Activated CD8-positive, alpha-beta T cell treated with anti-CD3 and anti-CD28 coated beads for 36 hours (primary cell): ENCODE results near the gene NFIA. TPM values are rescaled to one million over a fixed set of nuclear protein-coding genes. Genes with fewer than 3 reads are reported as not detected.

Experiments
- ATAC-seq: fragments of 200-7000 bp; cut with Tn5 transposase; one replicate; pipeline ENCODE4 v1.10.0; 2021; ENCODE audit warnings: mild to moderate bottlenecking, moderate library complexity
- CTCF ChIA-PET: fragments of 350-600 bp; sonication (Branson Sonifier 250); formaldehyde crosslinking; loops from one replicate; lab custom pipeline; 2021; ENCODE audit warnings: antibody characterized with exemption; lab: Charles Lee
- POLR2A ChIA-PET: fragments of 350-600 bp; sonication (Branson Sonifier 250); formaldehyde crosslinking; loops from one replicate; lab custom pipeline; 2021; ENCODE audit warnings: antibody characterized with exemption; lab: Charles Lee
- DNase-seq: peaks from one replicate; pipeline ENCODE4 v3.0.0-alpha.2; 2020
- H3K27ac Mint-ChIP-seq: one replicate; pipeline ENCODE4 v1.8.0; 2021; ENCODE audit warnings: mild to moderate bottlenecking, mixed read lengths
- H3K27me3 Mint-ChIP-seq: one replicate; pipeline ENCODE4 v1.8.0; 2021; ENCODE audit warnings: mixed read lengths
- H3K36me3 Mint-ChIP-seq: one replicate; pipeline ENCODE4 v1.8.0; 2021; ENCODE audit warnings: low read depth, mixed read lengths
- H3K4me1 Mint-ChIP-seq: one replicate; pipeline ENCODE4 v1.8.0; 2021; ENCODE audit warnings: low read depth, mixed read lengths
- H3K4me3 Mint-ChIP-seq: one replicate; pipeline ENCODE4 v1.8.0; 2021; ENCODE audit warnings: mild to moderate bottlenecking, moderate library complexity, mixed read lengths
- H3K9me3 Mint-ChIP-seq: one replicate; pipeline ENCODE4 v1.8.0; 2021; ENCODE audit warnings: mixed read lengths
- intact Hi-C: fragments of 100-400 bp; cut with micrococcal nuclease; formaldehyde crosslinking; loops from one replicate; pipeline ENCODE4 v1.10.0; 2022
- total RNA-seq, 2 experiments: library from RNA; stranded (reverse); gene quantifications; one replicate each; pipeline ENCODE4 v1.2.3, GENCODE V29; 2021
- TF ChIP-seq, protein P1 (sequence below): fragments of 200-600 bp; IDR thresholded peaks from one replicate; pipeline ENCODE4 v1.8.0; 2022; ENCODE audit warnings: antibody characterized with exemption, mild to moderate bottlenecking

NFIA gene
- total RNA-seq, 2 experiments from 2014 or later = 1.9 to 2.4 TPM

DNA sequence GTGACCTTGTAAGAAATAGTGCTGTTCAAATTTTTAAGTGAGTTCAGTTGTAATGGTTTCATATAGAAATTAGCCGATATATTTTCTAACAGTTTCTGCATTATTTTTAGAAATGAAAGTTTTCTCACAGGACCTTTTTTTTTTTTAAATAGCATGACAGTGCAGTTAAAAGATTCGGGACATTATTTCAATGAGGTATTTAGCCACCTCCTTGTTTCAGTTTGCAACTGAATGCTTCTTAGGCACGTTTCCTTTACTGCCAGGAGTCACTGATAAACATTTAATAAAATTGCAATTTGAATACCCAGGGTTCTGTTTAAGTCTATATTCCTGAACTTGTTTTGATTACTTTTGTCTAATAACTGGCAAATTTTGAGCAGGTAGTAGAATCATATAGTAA, 337.9 kb downstream of the NFIA start:
- ChIA-PET POLR2A (no interaction called here), CTCF (no interaction called here)
- TF ChIP-seq, protein P1, sequence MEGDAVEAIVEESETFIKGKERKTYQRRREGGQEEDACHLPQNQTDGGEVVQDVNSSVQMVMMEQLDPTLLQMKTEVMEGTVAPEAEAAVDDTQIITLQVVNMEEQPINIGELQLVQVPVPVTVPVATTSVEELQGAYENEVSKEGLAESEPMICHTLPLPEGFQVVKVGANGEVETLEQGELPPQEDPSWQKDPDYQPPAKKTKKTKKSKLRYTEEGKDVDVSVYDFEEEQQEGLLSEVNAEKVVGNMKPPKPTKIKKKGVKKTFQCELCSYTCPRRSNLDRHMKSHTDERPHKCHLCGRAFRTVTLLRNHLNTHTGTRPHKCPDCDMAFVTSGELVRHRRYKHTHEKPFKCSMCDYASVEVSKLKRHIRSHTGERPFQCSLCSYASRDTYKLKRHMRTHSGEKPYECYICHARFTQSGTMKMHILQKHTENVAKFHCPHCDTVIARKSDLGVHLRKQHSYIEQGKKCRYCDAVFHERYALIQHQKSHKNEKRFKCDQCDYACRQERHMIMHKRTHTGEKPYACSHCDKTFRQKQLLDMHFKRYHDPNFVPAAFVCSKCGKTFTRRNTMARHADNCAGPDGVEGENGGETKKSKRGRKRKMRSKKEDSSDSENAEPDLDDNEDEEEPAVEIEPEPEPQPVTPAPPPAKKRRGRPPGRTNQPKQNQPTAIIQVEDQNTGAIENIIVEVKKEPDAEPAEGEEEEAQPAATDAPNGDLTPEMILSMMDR = no peak
- Mint-ChIP-seq H3K4me1 (no peaks in the 10 kb centered on the region), H3K27me3 (no peaks in the 10 kb centered on the region), H3K27ac (no peak overlapping the region), H3K36me3 (no peaks in the 10 kb centered on the region), H3K9me3 (no peaks in the 10 kb centered on the region), H3K4me3 (no peak overlapping the region)
- ATAC-seq = no peak
- no peak for DNase-seq
- intact Hi-C loops = no loop called here

DNA sequence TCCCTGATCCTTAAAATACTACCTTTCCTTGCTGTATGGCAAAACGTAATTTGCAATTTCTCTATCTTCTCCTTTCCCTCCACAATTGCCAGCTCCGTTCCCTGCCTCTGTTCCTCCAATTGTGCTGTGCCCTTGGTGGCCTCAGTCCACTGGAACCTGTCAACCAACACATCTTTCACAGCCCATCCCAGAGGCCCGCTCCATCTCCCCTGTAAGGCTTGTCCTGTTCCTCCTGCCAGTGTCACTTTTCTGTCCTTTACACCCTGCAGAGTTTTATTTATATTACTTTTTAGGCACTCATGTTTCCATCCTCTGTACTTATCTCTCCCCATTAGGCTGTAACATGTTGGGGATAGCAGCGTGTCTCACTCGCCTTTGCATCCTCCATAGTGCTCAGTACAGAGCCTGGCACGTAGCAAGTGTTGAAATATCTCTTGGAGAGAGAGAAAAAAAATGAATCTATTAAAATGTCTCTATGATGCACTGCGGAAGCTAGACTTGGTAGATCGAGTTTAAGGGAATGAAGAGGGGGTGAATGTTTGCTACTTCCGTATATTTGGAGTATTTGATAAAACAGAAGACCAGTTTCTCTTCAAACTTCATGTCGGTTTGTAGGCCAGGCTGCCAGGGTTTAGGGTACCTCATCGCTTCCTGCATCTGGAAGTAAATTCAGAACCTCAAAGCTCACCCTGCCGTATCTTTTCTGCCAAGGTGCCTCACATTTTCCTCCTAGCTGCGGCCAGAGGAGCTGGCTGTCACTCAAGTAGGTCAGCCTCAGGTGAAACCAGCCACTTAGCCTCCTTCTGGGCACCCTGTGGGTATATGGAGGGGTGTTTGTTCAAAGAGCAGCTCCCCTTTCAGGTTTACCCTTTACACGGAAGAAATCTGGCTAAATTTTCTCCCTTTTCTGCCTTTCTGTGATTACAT, 338.8 kb downstream of the NFIA start:
- ATAC-seq (no peak), DNase-seq (no peak)
- Mint-ChIP-seq H3K9me3 (no peaks in the 10 kb centered on the region), H3K4me3 (no peak overlapping the region), H3K36me3 (no peaks in the 10 kb centered on the region), H3K27ac (no peak overlapping the region), H3K27me3 (no peaks in the 10 kb centered on the region), H3K4me1 (no peaks in the 10 kb centered on the region)
- POLR2A ChIA-PET = no interaction called here
- TF ChIP-seq, protein P1 = no peak
- intact Hi-C loops = no loop called here
- CTCF ChIA-PET = no interaction called here

DNA sequence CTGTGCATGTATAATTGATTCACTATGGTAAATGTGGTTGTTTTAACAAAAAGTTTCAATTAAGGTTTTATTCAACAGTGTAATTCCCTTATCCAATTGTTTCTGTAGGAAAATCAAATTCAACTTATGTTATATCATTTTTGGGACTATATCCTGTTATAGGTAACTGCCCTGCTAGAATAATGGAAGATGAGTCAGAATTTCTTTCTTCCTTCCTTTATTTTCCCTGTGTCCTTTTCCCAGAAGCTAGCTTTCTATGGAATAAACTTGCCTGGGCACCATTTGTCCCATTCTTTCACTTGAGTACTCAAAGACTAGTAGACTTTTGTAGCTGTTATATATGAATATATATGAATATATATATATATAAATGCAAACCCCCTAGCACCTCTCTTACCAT, 341.3 kb downstream of the NFIA start:
- ChIA-PET CTCF (interaction anchor here (1.0 kb wide), 1 partner anchor 239 kb away, joined by 3 read pairs; no protein-coding TSS in a partner anchor), POLR2A (no interaction called here)
- Mint-ChIP-seq H3K4me3 (no peak overlapping the region), H3K36me3 (no peaks in the 10 kb centered on the region), H3K27me3 (no peaks in the 10 kb centered on the region), H3K27ac (no peak overlapping the region), H3K9me3 (no peaks in the 10 kb centered on the region), H3K4me1 (no peaks in the 10 kb centered on the region)
- intact Hi-C loops = no loop called here
- ATAC-seq = no peak
- TF ChIP-seq, protein P1 = no peak
- no peak for DNase-seq

DNA sequence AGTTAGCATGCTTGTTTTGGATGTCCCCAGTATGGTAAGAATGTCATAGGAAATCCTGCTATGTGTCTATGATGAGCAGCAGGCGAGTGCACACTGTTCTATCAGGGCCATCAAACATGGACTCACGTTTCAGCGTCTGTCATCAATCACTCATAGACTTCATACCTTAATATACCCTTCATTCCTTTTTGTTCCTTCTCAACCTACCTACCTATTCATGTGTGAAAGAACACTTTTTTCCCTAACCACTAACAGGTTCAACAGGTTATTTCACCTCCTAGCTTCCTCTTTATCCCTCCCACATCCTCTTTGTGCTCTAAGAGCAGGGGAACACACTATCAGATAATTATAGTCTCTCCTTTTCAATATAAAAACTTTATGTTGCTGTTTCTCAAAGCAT, 342.0 kb downstream of the NFIA start:
- intact Hi-C loops = no loop called here
- no peak overlapping the region for H3K4me3 Mint-ChIP-seq
- H3K9me3 Mint-ChIP-seq = no peaks in the 10 kb centered on the region
- H3K36me3 Mint-ChIP-seq = no peaks in the 10 kb centered on the region
- ATAC-seq = no peak
- TF ChIP-seq, protein P1 = no peak
- H3K27ac Mint-ChIP-seq = no peak overlapping the region
- no peak for DNase-seq
- H3K4me1 Mint-ChIP-seq = no peaks in the 10 kb centered on the region
- no peaks in the 10 kb centered on the region for H3K27me3 Mint-ChIP-seq
- ChIA-PET POLR2A (no interaction called here), CTCF (interaction anchor here (1.0 to 1.2 kb wide), 2 partner anchors 239 to 381 kb away, joined by 3 read pairs; no protein-coding TSS in a partner anchor)

DNA sequence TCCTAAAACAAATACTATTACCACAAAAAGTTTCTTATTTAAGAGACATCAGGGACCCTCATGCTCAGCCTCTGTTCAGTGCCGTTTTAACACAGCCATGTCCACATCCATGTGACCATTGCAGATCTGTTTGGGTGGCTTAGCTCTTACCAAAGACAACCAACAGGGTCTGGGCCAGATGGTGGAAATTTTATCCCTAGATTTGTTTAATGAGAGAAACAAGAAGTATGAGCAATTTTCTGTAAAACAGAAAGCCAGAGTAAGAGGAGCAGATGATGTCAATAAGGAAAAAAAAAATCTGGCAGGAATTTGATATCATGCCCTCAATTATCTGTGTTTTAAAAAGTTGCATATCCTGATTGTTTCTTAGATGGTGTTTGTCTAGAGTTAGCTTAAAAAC, 342.7 kb downstream of the NFIA start:
- no peaks in the 10 kb centered on the region for H3K36me3 Mint-ChIP-seq
- H3K27ac Mint-ChIP-seq = no peak overlapping the region
- DNase-seq (no peak), ATAC-seq (no peak)
- H3K9me3 Mint-ChIP-seq = no peaks in the 10 kb centered on the region
- H3K4me1 Mint-ChIP-seq = no peaks in the 10 kb centered on the region
- intact Hi-C loops = no loop called here
- H3K27me3 Mint-ChIP-seq = no peaks in the 10 kb centered on the region
- H3K4me3 Mint-ChIP-seq = no peak overlapping the region
- CTCF ChIA-PET = interaction anchor here (0.8 to 1.6 kb wide), 5 partner anchors 13 to 382 kb away, joined by 3 to 5 read pairs (median 4); no protein-coding TSS in a partner anchor
- TF ChIP-seq, protein P1 = no peak
- POLR2A ChIA-PET = no interaction called here
